Peyer's patch (tissue), 4 donors: ENCODE measurements around the gene NCOA7.

Source experiments
- POLR2A ChIP-seq, 2 donors: fragments of 450-650 bp; IDR thresholded peaks; one replicate each; pipeline ENCODE4 v1.5.1; 2017; ENCODE audit warnings: antibody characterized with exemption in 2 of 2, mild to moderate bottlenecking in 2 of 2, moderate library complexity in 2 of 2
- TF ChIP-seq, protein P1 (sequence below), 6 experiments: fragments of 450-650 bp in 4 of 6; fragments of 200-600 bp in 2 of 6; sonication (generic) in 1 of 6; IDR thresholded peaks; one replicate each; pipeline ENCODE4 v1.5.1; 2017 to 2019; ENCODE audit warnings: antibody characterized with exemption in 6 of 6, mild to moderate bottlenecking in 3 of 6, moderate library complexity in 1 of 6

DNA sequence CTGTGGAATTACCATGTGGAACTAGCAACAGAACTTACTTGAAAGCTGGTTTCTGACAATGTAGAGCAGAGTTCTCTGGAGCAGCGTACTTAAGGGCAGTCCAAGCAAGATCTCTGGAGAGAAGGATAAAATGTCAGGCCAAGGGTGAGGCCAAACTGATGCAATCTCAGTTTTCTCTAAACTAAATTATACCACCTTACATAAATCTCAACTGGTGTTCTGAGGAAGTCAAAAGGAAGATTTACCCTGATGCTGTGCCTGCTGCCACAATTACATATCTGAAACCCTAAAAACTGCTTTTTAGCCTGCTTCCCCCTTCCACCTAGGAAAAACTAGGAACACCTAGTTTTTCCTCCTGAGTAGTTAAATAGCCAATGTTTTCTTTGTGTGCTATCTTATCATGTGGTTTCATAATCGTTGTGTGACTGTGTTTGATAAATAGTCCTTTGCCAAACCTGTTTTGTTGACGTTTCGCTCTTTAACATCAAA, 28.1 kb downstream of the NCOA7 start:
- no peak for TF ChIP-seq POLR2A (IDR thresholded peaks at IDR 0.05)
- TF ChIP-seq, protein P1, sequence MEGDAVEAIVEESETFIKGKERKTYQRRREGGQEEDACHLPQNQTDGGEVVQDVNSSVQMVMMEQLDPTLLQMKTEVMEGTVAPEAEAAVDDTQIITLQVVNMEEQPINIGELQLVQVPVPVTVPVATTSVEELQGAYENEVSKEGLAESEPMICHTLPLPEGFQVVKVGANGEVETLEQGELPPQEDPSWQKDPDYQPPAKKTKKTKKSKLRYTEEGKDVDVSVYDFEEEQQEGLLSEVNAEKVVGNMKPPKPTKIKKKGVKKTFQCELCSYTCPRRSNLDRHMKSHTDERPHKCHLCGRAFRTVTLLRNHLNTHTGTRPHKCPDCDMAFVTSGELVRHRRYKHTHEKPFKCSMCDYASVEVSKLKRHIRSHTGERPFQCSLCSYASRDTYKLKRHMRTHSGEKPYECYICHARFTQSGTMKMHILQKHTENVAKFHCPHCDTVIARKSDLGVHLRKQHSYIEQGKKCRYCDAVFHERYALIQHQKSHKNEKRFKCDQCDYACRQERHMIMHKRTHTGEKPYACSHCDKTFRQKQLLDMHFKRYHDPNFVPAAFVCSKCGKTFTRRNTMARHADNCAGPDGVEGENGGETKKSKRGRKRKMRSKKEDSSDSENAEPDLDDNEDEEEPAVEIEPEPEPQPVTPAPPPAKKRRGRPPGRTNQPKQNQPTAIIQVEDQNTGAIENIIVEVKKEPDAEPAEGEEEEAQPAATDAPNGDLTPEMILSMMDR (IDR thresholded peaks at IDR 0.05), result no peak
